Retinal pigment epithelial cell (primary cell): ENCODE measurements around the gene KIAA1191.

Source experiments
- DNase-seq: peaks from one replicate; pipeline ENCODE4 v3.0.0-alpha.2; 2010; ENCODE audit warnings: low read depth
- H3K4me3 ChIP-seq: 2 replicates; pipeline ENCODE4 v1.5.1; 2011; ENCODE audit warnings: mild to moderate bottlenecking, low read length, control low read depth, moderate library complexity
- TF ChIP-seq, protein P1 (sequence below): conservative IDR thresholded peaks from 2 replicates; pipeline ENCODE4 v1.5.1; 2011; ENCODE audit warnings: low read depth, low read length, control low read depth, inconsistent platforms

Gene KIAA1191

DNA sequence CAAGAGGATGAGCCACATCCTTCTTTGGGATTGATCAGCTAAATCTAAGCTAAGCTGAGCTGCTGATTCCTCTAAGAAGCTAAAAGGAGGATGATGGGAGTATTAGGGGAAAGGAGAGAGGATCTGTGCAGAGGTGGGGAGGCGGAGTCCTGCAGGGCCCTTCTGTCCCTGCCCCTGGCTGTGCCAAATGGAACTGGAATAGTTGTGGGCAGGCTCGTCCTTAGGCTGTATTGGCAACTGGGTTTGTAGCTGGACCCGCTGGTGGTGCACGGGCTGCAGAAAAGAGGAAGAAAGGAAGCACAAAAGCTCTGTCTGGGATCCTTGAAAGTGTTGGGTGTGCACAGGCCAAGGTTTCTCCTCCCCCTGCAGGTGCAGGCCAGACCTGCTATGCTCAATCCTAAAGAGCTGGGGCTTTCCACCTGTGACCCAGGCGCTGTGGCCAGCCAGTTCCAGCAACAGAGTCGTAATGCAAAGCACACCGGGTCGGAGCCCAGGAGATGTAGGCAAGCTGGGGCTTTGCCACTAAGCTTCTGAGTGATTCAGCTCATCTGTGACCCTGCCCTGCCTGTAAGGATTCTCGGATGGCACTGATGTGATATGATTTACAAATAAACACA lies 45.0 kb upstream of the KIAA1191 start:
- TF ChIP-seq, protein P1, sequence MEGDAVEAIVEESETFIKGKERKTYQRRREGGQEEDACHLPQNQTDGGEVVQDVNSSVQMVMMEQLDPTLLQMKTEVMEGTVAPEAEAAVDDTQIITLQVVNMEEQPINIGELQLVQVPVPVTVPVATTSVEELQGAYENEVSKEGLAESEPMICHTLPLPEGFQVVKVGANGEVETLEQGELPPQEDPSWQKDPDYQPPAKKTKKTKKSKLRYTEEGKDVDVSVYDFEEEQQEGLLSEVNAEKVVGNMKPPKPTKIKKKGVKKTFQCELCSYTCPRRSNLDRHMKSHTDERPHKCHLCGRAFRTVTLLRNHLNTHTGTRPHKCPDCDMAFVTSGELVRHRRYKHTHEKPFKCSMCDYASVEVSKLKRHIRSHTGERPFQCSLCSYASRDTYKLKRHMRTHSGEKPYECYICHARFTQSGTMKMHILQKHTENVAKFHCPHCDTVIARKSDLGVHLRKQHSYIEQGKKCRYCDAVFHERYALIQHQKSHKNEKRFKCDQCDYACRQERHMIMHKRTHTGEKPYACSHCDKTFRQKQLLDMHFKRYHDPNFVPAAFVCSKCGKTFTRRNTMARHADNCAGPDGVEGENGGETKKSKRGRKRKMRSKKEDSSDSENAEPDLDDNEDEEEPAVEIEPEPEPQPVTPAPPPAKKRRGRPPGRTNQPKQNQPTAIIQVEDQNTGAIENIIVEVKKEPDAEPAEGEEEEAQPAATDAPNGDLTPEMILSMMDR: no peak
- H3K4me3 ChIP-seq: no peak overlapping the region
- DNase-seq: no peak

DNA sequence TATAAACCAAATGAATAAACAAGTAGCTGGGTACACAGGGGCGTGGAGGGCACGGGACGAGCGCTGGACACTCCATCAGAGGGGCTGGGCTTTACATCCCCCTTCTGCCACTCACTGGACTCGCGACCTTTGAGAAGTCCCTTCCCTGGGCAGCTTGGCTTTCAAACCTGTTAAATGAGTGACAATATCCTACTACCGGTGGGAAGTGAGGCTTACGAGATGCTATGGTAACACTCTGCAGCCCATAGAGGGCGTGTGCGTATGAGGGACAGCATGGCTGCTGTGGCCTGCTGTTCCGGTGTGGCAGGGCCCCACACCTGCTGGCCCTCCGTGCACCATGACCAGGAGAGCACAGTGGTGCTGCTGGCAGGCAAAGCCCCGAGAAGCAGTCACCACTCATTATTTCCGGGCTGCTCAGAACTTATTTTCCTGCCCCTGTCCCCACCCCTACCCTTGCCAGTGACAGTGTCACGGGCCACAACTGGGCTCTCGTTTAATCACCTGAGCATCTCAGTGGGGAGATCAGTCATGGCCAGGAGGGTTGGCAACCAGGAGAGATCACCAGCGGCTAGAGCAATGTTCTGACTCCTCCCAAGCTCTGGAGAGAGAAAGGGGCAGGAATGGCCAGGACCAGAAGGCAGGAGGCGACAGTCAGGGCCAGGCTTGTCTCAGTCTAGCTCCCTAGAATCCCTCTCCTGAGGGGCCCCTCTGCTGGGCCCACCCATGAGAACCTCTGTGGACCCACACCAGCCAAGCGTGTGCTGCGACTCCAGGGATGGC lies 44.3 kb upstream of the KIAA1191 start:
- no peak overlapping the region for H3K4me3 ChIP-seq
- TF ChIP-seq, protein P1: no peak
- DNase-seq: no peak

DNA sequence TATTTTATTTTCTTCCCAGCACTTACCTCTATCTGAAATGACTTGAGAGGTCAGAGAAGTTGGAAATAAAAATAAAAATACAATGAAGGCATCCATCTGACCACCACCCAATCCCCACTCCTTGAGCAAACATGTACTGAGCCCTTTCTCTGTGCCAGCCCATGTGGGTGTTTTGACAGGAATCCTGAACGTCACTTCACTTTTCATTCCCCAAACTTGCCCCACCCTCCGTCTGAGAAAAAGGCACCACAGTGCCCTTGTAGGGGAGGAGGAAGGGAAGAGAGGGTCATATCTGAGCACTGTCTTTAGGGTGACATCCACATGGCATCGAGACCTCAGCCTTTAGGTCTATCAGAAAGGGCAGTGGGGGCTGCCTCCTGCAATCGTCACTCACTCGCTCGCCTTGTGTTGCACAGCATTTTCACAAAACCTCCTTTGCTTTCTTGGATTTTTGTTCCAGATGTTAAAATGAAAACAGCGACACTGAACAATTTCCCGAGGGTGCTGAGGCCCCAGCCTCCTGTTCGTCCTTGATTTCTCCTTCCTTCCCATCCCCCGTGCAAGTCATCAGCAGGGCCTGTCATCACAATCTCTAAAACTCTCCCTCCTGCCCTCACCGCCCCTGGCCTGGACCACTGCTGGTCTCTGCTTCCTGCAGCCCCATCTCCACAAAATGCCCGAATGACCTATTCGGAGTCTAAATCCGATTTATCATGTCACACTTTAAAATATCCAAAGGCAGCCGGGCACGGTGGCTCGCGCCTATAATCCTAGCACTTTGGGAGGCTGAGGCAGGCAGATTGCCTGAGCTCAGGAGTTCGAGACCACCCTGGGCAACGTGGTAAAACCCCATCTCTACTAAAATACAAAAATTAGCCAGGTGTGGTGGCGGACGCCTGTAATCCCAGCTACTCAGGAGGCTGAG lies 40.0 kb upstream of the KIAA1191 start:
- no peak for DNase-seq
- H3K4me3 ChIP-seq: no peak overlapping the region
- TF ChIP-seq, protein P1: no peak

DNA sequence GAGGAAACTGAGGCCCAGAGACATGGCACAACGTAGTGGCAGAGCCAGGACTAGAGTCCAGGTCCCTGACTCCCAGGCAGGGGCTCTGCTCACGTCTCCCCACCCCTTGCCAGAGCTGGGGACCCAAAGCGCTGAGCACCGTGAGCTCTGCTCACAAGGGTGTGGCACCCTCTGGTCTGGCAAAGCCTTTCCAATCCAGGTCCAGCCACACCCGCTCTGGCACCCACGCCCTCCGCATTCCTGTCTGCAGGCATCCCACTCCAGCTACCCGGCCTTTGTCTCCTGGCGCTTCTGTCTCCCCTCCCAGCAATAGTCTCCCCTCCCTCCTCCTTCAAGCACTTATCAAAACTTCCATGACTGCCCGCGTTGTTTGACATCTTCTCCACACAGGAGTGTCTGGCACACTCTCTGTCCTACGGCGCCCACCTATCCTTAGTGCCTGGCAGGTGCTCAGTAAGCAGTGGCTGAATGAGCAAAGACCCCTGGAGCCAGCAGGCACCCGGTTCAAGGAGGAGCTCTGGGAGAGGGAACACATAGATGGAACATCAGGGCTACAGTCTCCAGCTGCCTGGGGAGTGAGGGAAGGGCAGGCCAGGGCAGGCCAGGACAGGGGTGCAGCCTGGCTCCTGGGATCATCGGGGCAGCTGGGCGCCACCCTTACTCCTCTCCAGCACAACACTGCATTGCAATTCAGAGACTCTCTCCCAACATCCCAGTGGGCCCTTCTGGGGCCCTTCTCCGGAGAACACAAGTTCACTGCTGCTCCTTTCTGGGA lies 39.0 kb upstream of the KIAA1191 start:
- DNase-seq: no peak
- no peak overlapping the region for H3K4me3 ChIP-seq
- TF ChIP-seq, protein P1: no peak

DNA sequence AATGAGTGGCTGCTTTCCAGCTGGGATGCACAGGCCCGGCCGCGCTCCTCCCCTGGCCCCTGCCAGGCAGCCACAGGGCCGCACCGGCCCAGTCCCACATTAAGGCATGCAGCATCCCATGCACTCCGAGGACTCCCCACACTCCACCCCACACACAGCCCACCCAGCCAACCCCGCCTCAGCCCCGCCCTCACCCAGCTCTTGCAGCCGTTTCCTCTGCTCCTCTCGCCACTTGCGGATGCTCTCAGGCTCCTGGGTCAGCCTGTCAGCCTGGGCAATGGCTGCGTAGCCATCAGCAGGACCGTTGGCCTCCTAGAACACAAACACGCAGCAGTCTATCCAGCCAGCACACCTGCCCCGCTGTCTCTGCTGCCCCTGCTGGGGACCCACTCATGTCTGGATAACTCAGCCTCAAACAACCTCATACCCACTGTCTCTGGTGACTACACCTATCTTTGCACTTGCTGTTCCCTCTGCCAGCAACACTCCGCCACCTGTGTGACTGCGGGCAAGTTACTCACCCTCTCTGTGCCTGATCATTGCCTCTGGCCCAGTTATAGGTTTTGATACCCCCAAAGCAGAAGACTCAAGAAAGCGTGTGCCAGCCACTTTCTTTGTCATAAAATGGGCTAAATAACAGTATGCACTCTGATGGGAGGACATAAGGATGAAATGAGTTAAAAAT lies 36.3 kb upstream of the KIAA1191 start:
- no peak for DNase-seq
- H3K4me3 ChIP-seq: no peak overlapping the region
- TF ChIP-seq, protein P1: no peak

DNA sequence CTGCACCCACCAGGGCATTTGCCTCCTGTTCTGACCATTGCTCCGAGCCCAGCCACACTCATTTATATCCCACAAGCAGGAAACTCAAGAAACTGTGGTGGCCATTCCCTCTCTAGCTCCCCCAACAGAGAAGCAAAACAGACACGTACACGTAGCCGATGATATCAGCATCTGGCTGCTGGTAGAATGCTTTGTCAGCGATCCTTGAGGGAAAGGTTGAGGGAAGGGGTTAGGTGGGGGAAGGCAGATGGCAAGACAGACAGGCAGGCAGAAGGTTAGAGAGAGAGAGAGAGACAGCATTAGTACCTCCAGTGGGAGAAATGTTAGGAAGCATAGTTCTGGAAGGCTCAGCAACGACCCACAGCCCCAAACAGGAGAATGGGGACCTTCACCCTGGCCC lies 34.8 kb upstream of the KIAA1191 start:
- H3K4me3 ChIP-seq: no peak overlapping the region
- TF ChIP-seq, protein P1: no peak
- no peak for DNase-seq
